Smooth muscle cell (in vitro differentiated cells): Measurements from ENCODE around the gene AIPL1. TPM values are rescaled to one million over a fixed set of nuclear protein-coding genes. Genes with fewer than 3 reads are reported as not detected.
A peak's percentile ranks its signal among the peaks of the same experiment; 100 is the strongest.

Experiments
- DNase-seq: peaks from one replicate; lab custom pipeline; 2025; ENCODE audit not compliant: unreplicated experiment; lab: John Stamatoyannopoulos, UW
- H2AFZ ChIP-seq: fragments of 200-600 bp; sonication (generic); 2 replicates; pipeline ENCODE4 v1.6.0; 2016; ENCODE audit warnings: antibody characterized with exemption, low read depth, mild to moderate bottlenecking
- H3F3A ChIP-seq: fragments of 200-600 bp; sonication (generic); 2 replicates; pipeline ENCODE4 v1.6.0; 2017; ENCODE audit warnings: antibody characterized with exemption, low read depth
- H3K27ac ChIP-seq: fragments of 200-600 bp; sonication (generic); 2 replicates; pipeline ENCODE4 v1.5.1; 2016; ENCODE audit warnings: low read depth, mild to moderate bottlenecking
- H3K27me3 ChIP-seq: fragments of 200-600 bp; sonication (generic); 2 replicates; pipeline ENCODE4 v1.6.1; 2016; ENCODE audit warnings: low read depth, mild to moderate bottlenecking
- H3K36me3 ChIP-seq: fragments of 200-600 bp; sonication (generic); 2 replicates; pipeline ENCODE4 v1.5.1; 2016; ENCODE audit warnings: low read depth
- H3K4me1 ChIP-seq: fragments of 200-600 bp; sonication (generic); 2 replicates; pipeline ENCODE4 v1.5.1; 2016; ENCODE audit warnings: low read depth
- H3K4me2 ChIP-seq: fragments of 200-600 bp; sonication (generic); 2 replicates; pipeline ENCODE4 v1.6.0; 2016; ENCODE audit warnings: mild to moderate bottlenecking
- H3K4me3 ChIP-seq: fragments of 200-600 bp; sonication (generic); 2 replicates; pipeline ENCODE4 v1.5.1; 2016; ENCODE audit warnings: mild to moderate bottlenecking
- H3K79me2 ChIP-seq: fragments of 200-600 bp; sonication (generic); 2 replicates; pipeline ENCODE4 v1.6.0; 2016; ENCODE audit warnings: low read depth, mild to moderate bottlenecking
- H3K9ac ChIP-seq: fragments of 200-600 bp; sonication (generic); 2 replicates; pipeline ENCODE4 v1.6.0; 2016; ENCODE audit warnings: low read depth
- H3K9me3 ChIP-seq: fragments of 200-600 bp; sonication (generic); replicated peaks from 2 replicates; pipeline ENCODE4 v1.5.1; 2016; ENCODE audit warnings: low read depth
- H4K20me1 ChIP-seq: fragments of 200-600 bp; sonication (generic); 2 replicates; pipeline ENCODE4 v1.6.0; 2016; ENCODE audit warnings: low read depth
- CTCF ChIP-seq: fragments of 200-600 bp; sonication (generic); IDR thresholded peaks from 2 replicates; pipeline ENCODE4 v1.5.1; 2017; ENCODE audit warnings: borderline replicate concordance, mild to moderate bottlenecking, antibody characterized with exemption; ENCODE audit not compliant: insufficient read depth, poor library complexity, severe bottlenecking
- WGBS: methylation state at CpG from one replicate; pipeline ENCODE4 v1.1.7; 2016; ENCODE audit warnings: low lambda C conversion rate; 5-methylcytosine and 5-hydroxymethylcytosine counted together
- polyA plus RNA-seq: library from polyadenylated mRNA; unstranded; fragments of >200 nt; fragmentation: Nextera tagmentation; extraction: Ambion mirVana; gene quantifications from 2 replicates; pipeline ENCODE4 v1.2.1, GENCODE V29; 2016
- total RNA-seq: library from RNA; depleted of rRNA; stranded (reverse); fragments of >200 nt; gene quantifications from 2 replicates; pipeline ENCODE4 v1.2.3, GENCODE V29; 2014

The AIPL1 gene
- total and polyA plus RNA-seq, 2 experiments from 2014 or later: not detected

- no peaks in the 10 kb centered on the region for H3K9me3 ChIP-seq
- H3K36me3 ChIP-seq: no peaks in the 10 kb centered on the region
- DNase-seq: no peak
- TF ChIP-seq CTCF: no peak
- no peaks in the 10 kb centered on the region for H3F3A ChIP-seq
- peaks cover 11% of the 10 kb centered on the region for H3K27me3 ChIP-seq
- WGBS: 70% methylated on average over 3 of the region's 3 CpGs
- no peak overlapping the region for H3K9ac ChIP-seq
- no peaks in the 10 kb centered on the region for H3K79me2 ChIP-seq
- H3K4me3 ChIP-seq: no peak overlapping the region
- no peaks in the 10 kb centered on the region for H4K20me1 ChIP-seq
- H2AFZ ChIP-seq: no peak overlapping the region
- H3K4me1 ChIP-seq: peaks cover 12% of the 10 kb centered on the region
- no peak overlapping the region for H3K27ac ChIP-seq
- H3K4me2 ChIP-seq: no peak overlapping the region
These were observed 3.0 kb upstream of the AIPL1 start for GRCh38 chr17:6437956-6438355.

- DNase-seq: no peak
- no peak for TF ChIP-seq CTCF
- Histone ChIP-seq H4K20me1 (no peaks in the 10 kb centered on the region), H3K79me2 (no peaks in the 10 kb centered on the region), H3K27me3 (peaks cover 11% of the 10 kb centered on the region), H3K36me3 (no peaks in the 10 kb centered on the region), H3F3A (no peaks in the 10 kb centered on the region), H3K4me3 (no peak overlapping the region), H3K4me1 (peaks cover 12% of the 10 kb centered on the region), H3K27ac (no peak overlapping the region), H2AFZ (no peak overlapping the region), H3K9me3 (no peaks in the 10 kb centered on the region), H3K4me2 (no peak overlapping the region), H3K9ac (no peak overlapping the region)
- 18% methylated on average over 4 of the region's 4 CpGs for WGBS
These were observed 2.5 kb upstream of the AIPL1 start for GRCh38 chr17:6437466-6437865.

- peak; percentile 76 for TF ChIP-seq CTCF
- peaks cover 11% of the 10 kb centered on the region for H3K27me3 ChIP-seq
- H4K20me1 ChIP-seq: no peaks in the 10 kb centered on the region
- no peak overlapping the region for H3K9ac ChIP-seq
- H3K36me3 ChIP-seq: no peaks in the 10 kb centered on the region
- H3K4me2 ChIP-seq: no peak overlapping the region
- peaks cover 12% of the 10 kb centered on the region for H3K4me1 ChIP-seq
- peak; percentile 8 for DNase-seq
- WGBS: 8% methylated on average over 7 of the region's 9 CpGs
- H3K4me3 ChIP-seq: no peak overlapping the region
- no peaks in the 10 kb centered on the region for H3F3A ChIP-seq
- H3K27ac ChIP-seq: no peak overlapping the region
- no peaks in the 10 kb centered on the region for H3K9me3 ChIP-seq
- H3K79me2 ChIP-seq: no peaks in the 10 kb centered on the region
- H2AFZ ChIP-seq: no peak overlapping the region
These were observed 1.0 kb upstream of the AIPL1 start for GRCh38 chr17:6435968-6436367.

GRCh38 chr17:6430769-6431168, 4.2 kb downstream of the AIPL1 start:
- no peaks in the 10 kb centered on the region for H3K27me3 ChIP-seq
- H3K79me2 ChIP-seq: no peaks in the 10 kb centered on the region
- H3K4me3 ChIP-seq: no peak overlapping the region
- no peak overlapping the region for H2AFZ ChIP-seq
- no peaks in the 10 kb centered on the region for H3F3A ChIP-seq
- no peak overlapping the region for H3K27ac ChIP-seq
- DNase-seq: no peak
- no peaks in the 10 kb centered on the region for H3K9me3 ChIP-seq
- H3K4me2 ChIP-seq: no peak overlapping the region
- H3K36me3 ChIP-seq: no peaks in the 10 kb centered on the region
- no peaks in the 10 kb centered on the region for H4K20me1 ChIP-seq
- H3K4me1 ChIP-seq: peaks cover 5% of the 10 kb centered on the region
- TF ChIP-seq CTCF: peak; percentile 35
- no peak overlapping the region for H3K9ac ChIP-seq
